IMR-90 (cell line): Measurements from ENCODE around the gene CDCA4. TPM values are rescaled to one million over a fixed set of nuclear protein-coding genes. Genes with fewer than 3 reads are reported as not detected.

Experiments used
- ATAC-seq: fragments of 200-7000 bp; cut with Tn5 transposase; 2 replicates; pipeline ENCODE4 v1.9.1; 2020; ENCODE audit warnings: low read depth, mild to moderate bottlenecking, moderate library complexity
- BruUV-seq: library from RNA; stranded (reverse); fragments of 400-500 nt; replicated peaks from 2 replicates; lab custom pipeline; 2021; lab: Mats Ljungman, UMichigan
- CTCF ChIA-PET: fragments of 300-600 bp; formaldehyde crosslinking; extraction: SDS; loops from one replicate; lab custom pipeline; 2021; ENCODE audit warnings: antibody characterized with exemption; lab: Yijun Ruan, JAX
- POLR2A ChIA-PET: fragments of 300-600 bp; sonication (Branson Sonifier 250); formaldehyde crosslinking; loops from one replicate; lab custom pipeline; 2022; ENCODE audit warnings: antibody characterized with exemption; ENCODE audit not compliant: unreplicated experiment; lab: Charles Lee
- DNase-seq: peaks from one replicate; pipeline ENCODE4 v3.0.0; 2013
- H2AFZ ChIP-seq: replicated peaks from 2 replicates; pipeline ENCODE3; 2013; ENCODE audit warnings: low read length, mild to moderate bottlenecking; ENCODE audit not compliant: poor library complexity
- H2AK5ac ChIP-seq: 2 replicates; pipeline ENCODE4 v1.6.1; 2013; ENCODE audit warnings: low read depth, low read length, inconsistent platforms
- H2AK9ac ChIP-seq: replicated peaks from 2 replicates; pipeline ENCODE3; 2013; ENCODE audit warnings: mild to moderate bottlenecking, low read depth, low read length, moderate library complexity; ENCODE audit not compliant: poor library complexity
- H2BK120ac ChIP-seq: 2 replicates; pipeline ENCODE4 v1.6.1; 2013; ENCODE audit warnings: low read depth, low read length, inconsistent platforms
- H2BK15ac ChIP-seq: 3 replicates; pipeline ENCODE4 v1.6.1; 2013; ENCODE audit warnings: low read depth, low read length, inconsistent platforms
- H2BK20ac ChIP-seq: 2 replicates; pipeline ENCODE4 v1.6.1; 2013; ENCODE audit warnings: low read depth, mild to moderate bottlenecking, inconsistent platforms, low read length, moderate library complexity
- H2BK5ac ChIP-seq: 2 replicates; pipeline ENCODE4 v1.6.1; 2013; ENCODE audit warnings: mild to moderate bottlenecking, low read depth, low read length, inconsistent platforms; ENCODE audit not compliant: poor library complexity, severe bottlenecking
- H3K14ac ChIP-seq: replicated peaks from 2 replicates; pipeline ENCODE4 v1.6.1; 2013; ENCODE audit warnings: low read depth, low read length, inconsistent platforms
- H3K18ac ChIP-seq: 2 replicates; pipeline ENCODE4 v1.6.1; 2013; ENCODE audit warnings: low read depth, low read length, control low read depth
- H3K23ac ChIP-seq: 2 replicates; pipeline ENCODE4 v1.6.1; 2013; ENCODE audit warnings: low read depth, low read length, inconsistent platforms
- H3K27ac ChIP-seq: 2 replicates; pipeline ENCODE4 v1.5.1; 2013; ENCODE audit warnings: mild to moderate bottlenecking, control low read depth, low read length; ENCODE audit not compliant: insufficient read depth
- H3K27me3 ChIP-seq: 2 replicates; pipeline ENCODE4 v1.6.1; 2013; ENCODE audit warnings: low read length; ENCODE audit not compliant: control insufficient read depth, insufficient read depth
- H3K36me3 ChIP-seq: 2 replicates; pipeline ENCODE4 v1.6.1; 2013; ENCODE audit warnings: low read length, mixed read lengths; ENCODE audit not compliant: control insufficient read depth, insufficient read depth
- H3K4ac ChIP-seq: 2 replicates; pipeline ENCODE4 v1.6.1; 2013; ENCODE audit warnings: low read depth, low read length, inconsistent platforms
- H3K4me1 ChIP-seq: 2 replicates; pipeline ENCODE4 v1.6.1; 2013; ENCODE audit warnings: low read length, mixed read lengths; ENCODE audit not compliant: control insufficient read depth, insufficient read depth
- H3K4me2 ChIP-seq: 2 replicates; pipeline ENCODE4 v1.6.1; 2013; ENCODE audit warnings: low read depth, mild to moderate bottlenecking, control low read depth, low read length, moderate library complexity
- H3K4me3 ChIP-seq: 2 replicates; pipeline ENCODE4 v1.5.1; 2013; ENCODE audit warnings: low read depth, mild to moderate bottlenecking, control low read depth, low read length, moderate library complexity; ENCODE audit not compliant: insufficient read depth
- H3K56ac ChIP-seq: 2 replicates; pipeline ENCODE4 v1.6.1; 2013; ENCODE audit warnings: low read length, inconsistent platforms; ENCODE audit not compliant: insufficient read depth; ENCODE audit errors: extremely low read depth
- H3K79me1 ChIP-seq, 2 experiments: 2 replicates each; pipeline ENCODE4 v1.6.1; 2013; ENCODE audit warnings: low read length in 2 of 2, inconsistent platforms in 1 of 2, low read depth in 1 of 2
- H3K9ac ChIP-seq: 2 replicates; pipeline ENCODE4 v1.6.1; 2013; ENCODE audit warnings: low read depth, low read length, control low read depth
- H3K9me1 ChIP-seq: 2 replicates; pipeline ENCODE4 v1.6.1; 2013; ENCODE audit warnings: low read length, inconsistent platforms; ENCODE audit not compliant: insufficient read depth
- H3K9me3 ChIP-seq: 2 replicates; pipeline ENCODE4 v1.6.1; 2013; ENCODE audit warnings: low read length; ENCODE audit not compliant: control insufficient read depth, insufficient read depth
- H4K20me1 ChIP-seq: 2 replicates; pipeline ENCODE4 v1.6.1; 2013; ENCODE audit warnings: low read length, inconsistent platforms; ENCODE audit not compliant: insufficient read depth
- H4K5ac ChIP-seq: 2 replicates; pipeline ENCODE4 v1.6.1; 2013; ENCODE audit warnings: mild to moderate bottlenecking, low read depth, low read length, control low read depth
- H4K8ac ChIP-seq, 2 experiments: 2 replicates each; pipeline ENCODE4 v1.6.1; 2013; ENCODE audit warnings: low read depth in 2 of 2, low read length in 2 of 2, control low read depth in 1 of 2, inconsistent platforms in 1 of 2
- H4K91ac ChIP-seq: 2 replicates; pipeline ENCODE4 v1.6.1; 2013; ENCODE audit warnings: low read depth, low read length, inconsistent platforms; ENCODE audit not compliant: insufficient read depth
- WGBS, 2 experiments: methylation state at CpG; one replicate each; pipeline versions ENCODE4 v1.1.5 to v1.1.7; 2013; ENCODE audit warnings: missing lambda C conversion rate in 2 of 2; ENCODE audit not compliant: insufficient read length in 1 of 2; ENCODE audit errors: extremely low coverage in 2 of 2; 5-methylcytosine and 5-hydroxymethylcytosine counted together
- dilution Hi-C: fragments of 300-500 bp; cut with HindIII; formaldehyde crosslinking; loops from one replicate; pipeline ENCODE4 v1.14.3; 2018; ENCODE audit warnings: low sequenced_read_pairs; ENCODE audit not compliant: unreplicated experiment
- in situ Hi-C: fragments of 300-500 bp; cut with MboI; formaldehyde crosslinking; loops from 3 replicates; pipeline ENCODE4 v1.14.3; 2019; ENCODE audit warnings: low sequenced_read_pairs, inconsistent platforms, mixed read lengths
- intact Hi-C: fragments of 100-400 bp; cut with micrococcal nuclease; formaldehyde crosslinking; loops from 2 replicates; pipeline ENCODE4 v1.10.0; 2022
- polyA plus RNA-seq, 3 experiments: library from polyadenylated mRNA; depleted of rRNA; stranded (reverse); fragments of >200 nt; gene quantifications; 2 replicates each; pipeline ENCODE4 v1.2.3, GENCODE V29; 2012; ENCODE audit warnings: low replicate concordance in 1 of 3
- total RNA-seq: library from RNA; depleted of rRNA; stranded (reverse); fragments of >200 nt; gene quantifications from 2 replicates; pipeline ENCODE4 v1.2.3, GENCODE V29; 2012
- TF ChIP-seq, protein P1 (sequence below): conservative IDR thresholded peaks from 2 replicates; pipeline ENCODE4 v1.5.1; 2012; ENCODE audit warnings: mild to moderate bottlenecking, low read depth, low read length, improper control_type of control experiment

CDCA4 gene
- total and polyA plus RNA-seq, 2 of the 4 experiments (the other 2 are of a cell fraction) = 17.7 to 18.6 TPM

DNA sequence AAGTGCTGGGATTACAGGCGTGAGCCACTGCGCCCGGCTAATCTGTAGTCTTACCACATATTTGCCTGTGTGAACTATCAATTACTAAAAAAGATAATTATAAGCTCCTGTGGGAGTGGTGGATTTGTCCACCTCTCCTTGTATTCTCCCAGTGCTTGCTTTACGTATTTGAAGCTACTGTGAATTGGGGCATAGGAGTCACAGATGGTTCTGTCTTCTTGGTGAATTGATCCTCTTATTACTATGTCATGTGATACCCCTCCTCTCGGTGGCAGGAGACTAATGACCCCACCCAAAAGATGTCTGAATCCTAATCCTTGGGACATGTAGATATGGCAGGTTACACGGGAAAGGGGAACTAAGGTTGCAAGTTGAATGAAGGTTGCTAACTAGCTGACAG, 32.5 kb upstream of the CDCA4 start:
- intact Hi-C loops = no loop called here
- no peak overlapping the region for H2BK120ac ChIP-seq
- no peak overlapping the region for H2BK15ac ChIP-seq
- H3K27me3 ChIP-seq = peaks cover 15% of the 10 kb centered on the region
- TF ChIP-seq, protein P1, sequence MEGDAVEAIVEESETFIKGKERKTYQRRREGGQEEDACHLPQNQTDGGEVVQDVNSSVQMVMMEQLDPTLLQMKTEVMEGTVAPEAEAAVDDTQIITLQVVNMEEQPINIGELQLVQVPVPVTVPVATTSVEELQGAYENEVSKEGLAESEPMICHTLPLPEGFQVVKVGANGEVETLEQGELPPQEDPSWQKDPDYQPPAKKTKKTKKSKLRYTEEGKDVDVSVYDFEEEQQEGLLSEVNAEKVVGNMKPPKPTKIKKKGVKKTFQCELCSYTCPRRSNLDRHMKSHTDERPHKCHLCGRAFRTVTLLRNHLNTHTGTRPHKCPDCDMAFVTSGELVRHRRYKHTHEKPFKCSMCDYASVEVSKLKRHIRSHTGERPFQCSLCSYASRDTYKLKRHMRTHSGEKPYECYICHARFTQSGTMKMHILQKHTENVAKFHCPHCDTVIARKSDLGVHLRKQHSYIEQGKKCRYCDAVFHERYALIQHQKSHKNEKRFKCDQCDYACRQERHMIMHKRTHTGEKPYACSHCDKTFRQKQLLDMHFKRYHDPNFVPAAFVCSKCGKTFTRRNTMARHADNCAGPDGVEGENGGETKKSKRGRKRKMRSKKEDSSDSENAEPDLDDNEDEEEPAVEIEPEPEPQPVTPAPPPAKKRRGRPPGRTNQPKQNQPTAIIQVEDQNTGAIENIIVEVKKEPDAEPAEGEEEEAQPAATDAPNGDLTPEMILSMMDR = no peak
- no peaks in the 10 kb centered on the region for H3K79me1 ChIP-seq
- DNase-seq (no peak), ATAC-seq (no peak)
- H4K20me1 ChIP-seq = no peaks in the 10 kb centered on the region
- H4K8ac ChIP-seq = no peak overlapping the region
- no TSS peak for BruUV-seq
- peaks cover 3% of the 10 kb centered on the region; the same call in 1 of the 2 replicates for H3K4me1 ChIP-seq
- no peaks in the 10 kb centered on the region for H3K9me1 ChIP-seq
- H3K27ac ChIP-seq = no peak overlapping the region
- H3K9ac ChIP-seq = no peak overlapping the region
- no peak overlapping the region for H2BK5ac ChIP-seq
- H3K9me3 ChIP-seq = no peaks in the 10 kb centered on the region
- dilution Hi-C loops = loop anchor here (10.0 kb wide), 1 partner anchor 119 kb away; no protein-coding TSS in a partner anchor
- H2AK5ac ChIP-seq = no peak overlapping the region
- POLR2A ChIA-PET = interaction anchor here (0.7 kb wide), 1 partner anchor 116 kb away, joined by 7 read pairs; no protein-coding TSS in a partner anchor
- no peak overlapping the region for H3K14ac ChIP-seq
- H4K91ac ChIP-seq = no peak overlapping the region
- H4K5ac ChIP-seq = no peak overlapping the region
- no peak overlapping the region for H2AFZ ChIP-seq
- no peaks in the 10 kb centered on the region for H3K36me3 ChIP-seq
- H3K4me3 ChIP-seq = no peak overlapping the region
- CTCF ChIA-PET = no interaction called here
- 100% methylated on average over 1 of the region's 6 CpGs; no CpG with 5 or more reads in 1 of the 2 experiments for WGBS, 2 experiments
- H3K18ac ChIP-seq = no peak overlapping the region
- H2AK9ac ChIP-seq = no peak overlapping the region
- no peak overlapping the region for H3K23ac ChIP-seq
- H2BK20ac ChIP-seq = no peak overlapping the region
- in situ Hi-C loops = no loop called here
- no peak overlapping the region for H3K4ac ChIP-seq
- no peak overlapping the region for H3K4me2 ChIP-seq
- H3K56ac ChIP-seq = no peak overlapping the region
